ENCODE results near the gene SLC12A1. TPM values are rescaled to one million over a fixed set of nuclear protein-coding genes. Genes with fewer than 3 reads are reported as not detected.

SLC12A1 gene
- total RNA-seq, 1 experiment from 2014 or later: not detected

- H3K27ac ChIP-seq (ENCODE audit: low read length): no peak overlapping the region
- H3K4me3 ChIP-seq (ENCODE audit: low read depth in 2 of 2, low read length in 2 of 2): no peak overlapping the region
- ATAC-seq (no peak), DNase-seq (ENCODE audit: low read depth, low spot score) (no peak)
- no peaks in the 10 kb centered on the region for H3K36me3 ChIP-seq (ENCODE audit: control insufficient read depth, insufficient read depth, low read length)
- intact Hi-C loops (cut with micrococcal nuclease; ENCODE audit: unreplicated experiment) (loop anchor here (10.0 kb wide), 1 partner anchor 1087 kb away; no protein-coding TSS in a partner anchor), in situ Hi-C loops (cut with HindIII; ENCODE audit: low pct_unique_long_range_greater_than_20kb, low sequenced_read_pairs) (no loop called here)
- POLR2A ChIA-PET: no interaction called here
- peaks cover 5% of the 10 kb centered on the region for H3K27me3 ChIP-seq (ENCODE audit: control insufficient read depth, insufficient read depth, low read length)
- no TSS peak for BruUV-seq (replicated peaks)
- no peaks in the 10 kb centered on the region for H3K9me3 ChIP-seq (ENCODE audit: control insufficient read depth, insufficient read depth, low read depth, low read length)
- TF ChIP-seq TCF7L2 (IDR thresholded peaks at IDR 0.05; ENCODE audit: low read depth, low read length) (no peak), CTCF (IDR thresholded peaks at IDR 0.05) (no peak), REST (IDR thresholded peaks at IDR 0.05; ENCODE audit: insufficient read depth in 1 of 2, low read depth in 2 of 2, low read length in 1 of 2) (no peak), POLR2AphosphoS5 (IDR thresholded peaks at IDR 0.05; ENCODE audit: low read depth, low read length) (no peak), SIN3A (IDR thresholded peaks at IDR 0.05; ENCODE audit: borderline replicate concordance, insufficient read depth, low read depth, low read length) (no peak)
- H3K4me1 ChIP-seq (ENCODE audit: control insufficient read depth, insufficient read depth, low read length): peaks cover 4% of the 10 kb centered on the region; the same call in 1 of the 2 replicates
- CTCF ChIA-PET: no interaction called here
Observed at GRCh38 chr15:48282216-48282615, 76.1 kb downstream of the SLC12A1 start.

- POLR2A ChIA-PET: no interaction called here
- Histone ChIP-seq H3K4me3 (ENCODE audit: low read depth in 2 of 2, low read length in 2 of 2) (no peak overlapping the region), H3K36me3 (ENCODE audit: control insufficient read depth, insufficient read depth, low read length) (no peaks in the 10 kb centered on the region), H3K27me3 (ENCODE audit: control insufficient read depth, insufficient read depth, low read length) (peaks cover 5% of the 10 kb centered on the region), H3K9me3 (ENCODE audit: control insufficient read depth, insufficient read depth, low read depth, low read length) (no peaks in the 10 kb centered on the region), H3K27ac (ENCODE audit: low read length) (no peak overlapping the region), H3K4me1 (ENCODE audit: control insufficient read depth, insufficient read depth, low read length) (peaks cover 4% of the 10 kb centered on the region; the same call in 1 of the 2 replicates)
- intact Hi-C loops (cut with micrococcal nuclease; ENCODE audit: unreplicated experiment): loop anchor here (10.0 kb wide), 1 partner anchor 1089 kb away; no protein-coding TSS in a partner anchor
- CTCF ChIA-PET: interaction anchor here (1.8 kb wide), 1 partner anchor 170 kb away, joined by 4 read pairs; no protein-coding TSS in a partner anchor
- no TSS peak for BruUV-seq (replicated peaks)
- ATAC-seq: no peak
- DNase-seq (ENCODE audit: low read depth, low spot score): no peak
- in situ Hi-C loops (cut with HindIII; ENCODE audit: low pct_unique_long_range_greater_than_20kb, low sequenced_read_pairs): no loop called here
- no peak for TF ChIP-seq SIN3A (IDR thresholded peaks at IDR 0.05; ENCODE audit: borderline replicate concordance, insufficient read depth, low read depth, low read length)
- TF ChIP-seq TCF7L2 (IDR thresholded peaks at IDR 0.05; ENCODE audit: low read depth, low read length): no peak
- TF ChIP-seq REST (IDR thresholded peaks at IDR 0.05; ENCODE audit: insufficient read depth in 1 of 2, low read depth in 2 of 2, low read length in 1 of 2): no peak
Observed at GRCh38 chr15:48283396-48284145, 77.5 kb downstream of the SLC12A1 start.

Measured in Panc1 (cell line).